HG03432 (cell line): Measurements from ENCODE around the gene DMRTC2.

Source experiments
- ATAC-seq: cut with Tn5 transposase; IDR thresholded peaks from one replicate; pipeline ENCODE4 v1.9.1; 2021; ENCODE audit warnings: mild to moderate bottlenecking, moderate library complexity; ENCODE audit not compliant: unreplicated experiment

The DMRTC2 gene

GRCh38 chr19:41845051-41845590, 279 bp downstream of the DMRTC2 start:
- no peak for ATAC-seq

GRCh38 chr19:41847351-41848105, 2.7 kb downstream of the DMRTC2 start:
- ATAC-seq, result no peak

GRCh38 chr19:41848666-41849065, 3.8 kb downstream of the DMRTC2 start:
- no peak for ATAC-seq

- no peak for ATAC-seq
Measured at GRCh38 chr19:41849067-41849466, 4.2 kb downstream of the DMRTC2 start.

GRCh38 chr19:41850381-41850780, 5.5 kb downstream of the DMRTC2 start:
- ATAC-seq, result no peak

GRCh38 chr19:41851456-41851855, 6.6 kb downstream of the DMRTC2 start:
- no peak for ATAC-seq

GRCh38 chr19:41853344-41853743, 8.5 kb downstream of the DMRTC2 start:
- no peak for ATAC-seq

- ATAC-seq, result no peak
Measured at GRCh38 chr19:41853768-41854167, 8.9 kb downstream of the DMRTC2 start.

- ATAC-seq, result no peak
Measured at GRCh38 chr19:41859213-41859617, 14.4 kb downstream of the DMRTC2 start.

- peak; percentile 77 for ATAC-seq
Measured at GRCh38 chr19:41859618-41860418, 15.0 kb downstream of the DMRTC2 start, which contains the start of gene RPS19. Gene RPS19 (plus strand): TSS chr19:41860255. CDS start chr19:41860775, 520 bp downstream.

GRCh38 chr19:41860419-41861115, 15.7 kb downstream of the DMRTC2 start:
- no peak for ATAC-seq

GRCh38 chr19:41861116-41861768, 16.4 kb downstream of the DMRTC2 start:
- no peak for ATAC-seq

GRCh38 chr19:41861846-41862245, 17.0 kb downstream of the DMRTC2 start:
- ATAC-seq, result no peak

- no peak for ATAC-seq
Measured at GRCh38 chr19:41862445-41862986, 17.7 kb downstream of the DMRTC2 start.

- ATAC-seq, result no peak
Measured at GRCh38 chr19:41863209-41863931, 18.5 kb downstream of the DMRTC2 start.

GRCh38 chr19:41864374-41864773, 19.5 kb downstream of the DMRTC2 start:
- ATAC-seq, result no peak

- ATAC-seq, result no peak
Measured at GRCh38 chr19:41866284-41866683, 21.4 kb downstream of the DMRTC2 start.

GRCh38 chr19:41868120-41868988, 23.5 kb downstream of the DMRTC2 start:
- no peak for ATAC-seq

- no peak for ATAC-seq
Measured at GRCh38 chr19:41868989-41869300, 24.1 kb downstream of the DMRTC2 start.
